Activated B cell treated with CpG ODN at 0.5 μM for 24 hours (primary cell): Measurements from ENCODE around the gene OR51G2. TPM values are rescaled to one million over a fixed set of nuclear protein-coding genes. Genes with fewer than 3 reads are reported as not detected.

Source experiments
- ATAC-seq: fragments of 200-7000 bp; cut with Tn5 transposase; one replicate; pipeline ENCODE4 v1.10.0; 2021; ENCODE audit warnings: low read depth, mild to moderate bottlenecking, moderate library complexity
- CTCF ChIA-PET: fragments of 350-600 bp; sonication (Branson Sonifier 250); formaldehyde crosslinking; loops from one replicate; lab custom pipeline; 2021; ENCODE audit warnings: antibody characterized with exemption; lab: Charles Lee
- POLR2A ChIA-PET: fragments of 350-600 bp; sonication (Branson Sonifier 250); formaldehyde crosslinking; loops from one replicate; lab custom pipeline; 2021; ENCODE audit warnings: antibody characterized with exemption; lab: Charles Lee
- DNase-seq: peaks from one replicate; pipeline ENCODE4 v3.0.0; 2022
- H3K27ac Mint-ChIP-seq: one replicate; pipeline ENCODE4 v1.8.0; 2020; ENCODE audit warnings: mixed read lengths
- H3K27me3 Mint-ChIP-seq: one replicate; pipeline ENCODE4 v1.8.0; 2021; ENCODE audit warnings: mixed read lengths
- H3K36me3 Mint-ChIP-seq: one replicate; pipeline ENCODE4 v1.8.0; 2021; ENCODE audit warnings: low read depth, mixed read lengths
- H3K4me1 Mint-ChIP-seq: one replicate; pipeline ENCODE4 v1.8.0; 2021; ENCODE audit warnings: mixed read lengths
- H3K4me3 Mint-ChIP-seq: one replicate; pipeline ENCODE4 v1.8.0; 2020; ENCODE audit warnings: mild to moderate bottlenecking, mixed read lengths
- H3K9me3 Mint-ChIP-seq: one replicate; pipeline ENCODE4 v1.8.0; 2020; ENCODE audit warnings: mixed read lengths
- intact Hi-C: fragments of 100-400 bp; cut with micrococcal nuclease; formaldehyde crosslinking; loops from one replicate; pipeline ENCODE4 v1.15.1; 2024
- total RNA-seq: library from RNA; stranded (reverse); gene quantifications from 2 replicates; pipeline ENCODE4 v1.2.3, GENCODE V29; 2022
- TF ChIP-seq, protein P1 (sequence below): fragments of 200-600 bp; IDR thresholded peaks from one replicate; pipeline ENCODE4 v1.8.0; 2022; ENCODE audit warnings: antibody characterized with exemption, mild to moderate bottlenecking

The OR51G2 gene
- total RNA-seq, 1 donor from 2014 or later = not detected

DNA sequence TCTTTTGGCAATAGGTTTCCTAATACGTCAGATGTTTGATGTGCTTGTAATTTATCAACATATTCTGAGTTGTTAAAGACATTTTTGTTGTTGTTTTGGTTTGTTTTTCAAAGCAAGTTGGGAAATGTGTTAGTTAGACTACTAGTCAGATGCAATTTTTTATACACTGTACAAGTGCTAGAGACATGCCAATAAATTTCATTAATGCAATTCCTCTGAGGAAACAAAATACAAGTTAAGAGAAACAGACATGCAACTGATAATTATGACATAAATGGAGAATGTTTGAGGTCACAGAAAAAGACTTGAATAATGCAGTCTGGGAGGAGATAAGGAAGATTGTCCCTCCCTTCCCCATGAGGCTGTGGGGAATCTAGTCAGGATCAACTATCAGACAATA lies 31.6 kb downstream of the OR51G2 start:
- no peaks in the 10 kb centered on the region for H3K4me1 Mint-ChIP-seq
- POLR2A ChIA-PET = no interaction called here

DNA sequence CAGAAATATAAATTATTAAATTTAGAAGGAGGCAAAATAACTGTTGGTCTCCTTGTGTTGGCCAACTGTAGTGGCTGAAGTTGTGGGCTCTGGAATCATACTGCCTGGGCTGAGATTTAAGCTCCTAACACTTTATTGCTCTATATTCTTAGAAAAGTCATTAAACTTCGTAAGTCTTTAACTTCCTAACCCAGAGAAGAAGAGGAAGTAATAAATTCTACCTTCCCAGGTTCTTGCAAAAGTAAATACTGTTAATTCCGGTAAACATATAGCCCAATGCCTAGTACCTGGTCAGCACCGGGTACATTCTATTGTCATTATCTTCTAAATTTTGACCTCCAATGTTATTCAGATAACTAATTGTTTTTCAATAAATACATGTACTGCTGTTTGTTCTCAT lies 33.0 kb downstream of the OR51G2 start:
- Mint-ChIP-seq H3K4me3 (no peak overlapping the region), H3K4me1 (no peaks in the 10 kb centered on the region), H3K27ac (no peak overlapping the region), H3K36me3 (no peaks in the 10 kb centered on the region), H3K27me3 (no peaks in the 10 kb centered on the region), H3K9me3 (no peaks in the 10 kb centered on the region)
- POLR2A ChIA-PET = no interaction called here
- TF ChIP-seq, protein P1, sequence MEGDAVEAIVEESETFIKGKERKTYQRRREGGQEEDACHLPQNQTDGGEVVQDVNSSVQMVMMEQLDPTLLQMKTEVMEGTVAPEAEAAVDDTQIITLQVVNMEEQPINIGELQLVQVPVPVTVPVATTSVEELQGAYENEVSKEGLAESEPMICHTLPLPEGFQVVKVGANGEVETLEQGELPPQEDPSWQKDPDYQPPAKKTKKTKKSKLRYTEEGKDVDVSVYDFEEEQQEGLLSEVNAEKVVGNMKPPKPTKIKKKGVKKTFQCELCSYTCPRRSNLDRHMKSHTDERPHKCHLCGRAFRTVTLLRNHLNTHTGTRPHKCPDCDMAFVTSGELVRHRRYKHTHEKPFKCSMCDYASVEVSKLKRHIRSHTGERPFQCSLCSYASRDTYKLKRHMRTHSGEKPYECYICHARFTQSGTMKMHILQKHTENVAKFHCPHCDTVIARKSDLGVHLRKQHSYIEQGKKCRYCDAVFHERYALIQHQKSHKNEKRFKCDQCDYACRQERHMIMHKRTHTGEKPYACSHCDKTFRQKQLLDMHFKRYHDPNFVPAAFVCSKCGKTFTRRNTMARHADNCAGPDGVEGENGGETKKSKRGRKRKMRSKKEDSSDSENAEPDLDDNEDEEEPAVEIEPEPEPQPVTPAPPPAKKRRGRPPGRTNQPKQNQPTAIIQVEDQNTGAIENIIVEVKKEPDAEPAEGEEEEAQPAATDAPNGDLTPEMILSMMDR = no peak
- no peak for ATAC-seq
- CTCF ChIA-PET = no interaction called here
- no peak for DNase-seq
- intact Hi-C loops = no loop called here

More for the DNA sequence above, 31.6 kb downstream of the OR51G2 start:
- TF ChIP-seq, protein P1 = no peak
- ATAC-seq (no peak), DNase-seq (no peak)
- Mint-ChIP-seq H3K36me3 (no peaks in the 10 kb centered on the region), H3K4me3 (no peak overlapping the region), H3K9me3 (no peaks in the 10 kb centered on the region), H3K27ac (no peak overlapping the region), H3K27me3 (no peaks in the 10 kb centered on the region)
- intact Hi-C loops = no loop called here
- CTCF ChIA-PET = no interaction called here

DNA sequence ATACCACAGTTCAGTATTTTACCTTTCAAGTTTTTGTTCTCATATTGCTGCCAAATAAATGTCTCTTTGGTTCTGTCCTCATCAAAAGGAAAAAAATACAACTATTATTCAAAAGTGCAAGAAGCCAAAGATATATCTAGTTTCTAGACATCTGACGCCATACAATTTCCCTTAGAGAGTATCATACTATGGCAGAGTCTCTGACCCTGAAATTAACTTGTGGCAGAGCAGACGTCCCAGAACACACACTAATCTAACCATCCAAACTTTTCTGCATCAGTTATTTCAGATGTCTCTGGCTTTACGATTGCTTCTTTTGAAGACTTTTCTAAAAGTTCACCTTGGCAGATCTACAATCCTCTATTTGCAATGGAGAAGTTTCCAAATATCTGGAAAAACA lies 34.8 kb downstream of the OR51G2 start:
- ChIA-PET POLR2A (no interaction called here), CTCF (no interaction called here)
- Mint-ChIP-seq H3K27ac (no peak overlapping the region), H3K4me3 (no peak overlapping the region), H3K36me3 (no peaks in the 10 kb centered on the region), H3K27me3 (no peaks in the 10 kb centered on the region), H3K4me1 (no peaks in the 10 kb centered on the region), H3K9me3 (no peaks in the 10 kb centered on the region)
- intact Hi-C loops = no loop called here
- DNase-seq (no peak), ATAC-seq (no peak)
- TF ChIP-seq, protein P1 = no peak

DNA sequence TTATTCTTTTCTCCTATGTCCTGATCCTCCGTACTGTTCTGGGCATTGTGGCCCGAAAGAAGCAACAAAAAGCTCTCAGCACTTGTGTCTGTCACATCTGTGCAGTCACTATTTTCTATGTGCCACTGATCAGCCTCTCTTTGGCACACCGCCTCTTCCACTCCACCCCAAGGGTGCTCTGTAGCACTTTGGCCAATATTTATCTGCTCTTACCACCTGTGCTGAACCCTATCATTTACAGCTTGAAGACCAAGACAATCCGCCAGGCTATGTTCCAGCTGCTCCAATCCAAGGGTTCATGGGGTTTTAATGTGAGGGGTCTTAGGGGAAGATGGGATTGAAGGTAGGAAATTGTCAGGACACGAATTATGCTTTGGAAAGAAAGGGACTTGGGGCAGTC lies 36.6 kb downstream of the OR51G2 start:
- CTCF ChIA-PET = no interaction called here
- no peak overlapping the region for H3K27ac Mint-ChIP-seq
- no peaks in the 10 kb centered on the region for H3K27me3 Mint-ChIP-seq
- H3K36me3 Mint-ChIP-seq = no peaks in the 10 kb centered on the region
- TF ChIP-seq, protein P1 = no peak
- ATAC-seq (no peak), DNase-seq (no peak)
- H3K4me1 Mint-ChIP-seq = no peaks in the 10 kb centered on the region
- intact Hi-C loops = no loop called here
- POLR2A ChIA-PET = no interaction called here
- H3K9me3 Mint-ChIP-seq = no peaks in the 10 kb centered on the region
- H3K4me3 Mint-ChIP-seq = no peak overlapping the region

DNA sequence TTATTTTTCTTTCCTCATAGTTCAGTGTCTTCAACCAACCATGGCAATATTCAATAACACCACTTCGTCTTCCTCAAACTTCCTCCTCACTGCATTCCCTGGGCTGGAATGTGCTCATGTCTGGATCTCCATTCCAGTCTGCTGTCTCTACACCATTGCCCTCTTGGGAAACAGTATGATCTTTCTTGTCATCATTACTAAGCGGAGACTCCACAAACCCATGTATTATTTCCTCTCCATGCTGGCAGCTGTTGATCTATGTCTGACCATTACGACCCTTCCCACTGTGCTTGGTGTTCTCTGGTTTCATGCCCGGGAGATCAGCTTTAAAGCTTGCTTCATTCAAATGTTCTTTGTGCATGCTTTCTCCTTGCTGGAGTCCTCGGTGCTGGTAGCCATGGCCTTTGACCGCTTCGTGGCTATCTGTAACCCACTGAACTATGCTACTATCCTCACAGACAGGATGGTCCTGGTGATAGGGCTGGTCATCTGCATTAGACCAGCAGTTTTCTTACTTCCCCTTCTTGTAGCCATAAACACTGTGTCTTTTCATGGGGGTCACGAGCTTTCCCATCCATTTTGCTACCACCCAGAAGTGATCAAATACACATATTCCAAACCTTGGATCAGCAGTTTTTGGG lies 37.2 kb downstream of the OR51G2 start, which contains the start of gene OR51T1:
OR51T1 (plus strand) TSS at position 41 of the 641 bp plus-strand sequence; CDS start at position 41, 0 bp downstream.
- H3K27ac Mint-ChIP-seq = no peak within 1 kb of the TSS
- POLR2A ChIA-PET = no interaction called here
- H3K4me1 Mint-ChIP-seq = no peaks in the 10 kb centered on the region
- no peak for DNase-seq
- CTCF ChIA-PET = no interaction called here
- TF ChIP-seq, protein P1 = no peak
- no peaks in the 10 kb centered on the region for H3K27me3 Mint-ChIP-seq
- no peak within 1 kb of the TSS for H3K4me3 Mint-ChIP-seq
- intact Hi-C loops = no loop called here
- H3K36me3 Mint-ChIP-seq = no peaks in the 10 kb centered on the region
- ATAC-seq = no peak
- no peaks in the 10 kb centered on the region for H3K9me3 Mint-ChIP-seq
